WERI-Rb-1 (cell line): Measurements from ENCODE around the gene LPCAT3.

Source experiments
- DNase-seq: peaks from one replicate; pipeline ENCODE4 v3.0.0-alpha.2; 2020
- H3K27ac ChIP-seq: fragments of 250-450 bp; sonication (Bioruptor Pico); 2 replicates; pipeline ENCODE4 v1.5.1; 2020; ENCODE audit warnings: mild to moderate bottlenecking, moderate library complexity
- H3K27me3 ChIP-seq: fragments of 250-450 bp; sonication (Bioruptor Pico); 2 replicates; pipeline ENCODE4 v1.5.1; 2021; ENCODE audit warnings: mild to moderate bottlenecking, low read depth, moderate library complexity; ENCODE audit not compliant: insufficient read depth, severe bottlenecking
- H3K36me3 ChIP-seq: fragments of 250-450 bp; sonication (Bioruptor Pico); 2 replicates; pipeline ENCODE4 v1.5.1; 2020; ENCODE audit warnings: mild to moderate bottlenecking, moderate library complexity
- H3K4me3 ChIP-seq: 2 replicates; pipeline ENCODE4 v1.5.1; 2011; ENCODE audit warnings: low read depth, mild to moderate bottlenecking, control low read depth, low read length
- H3K9me3 ChIP-seq: fragments of 250-450 bp; sonication (Bioruptor Pico); 2 replicates; pipeline ENCODE4 v1.5.1; 2021; ENCODE audit warnings: mild to moderate bottlenecking, moderate library complexity; ENCODE audit not compliant: severe bottlenecking
- CTCF ChIP-seq: IDR thresholded peaks from 2 replicates; pipeline ENCODE4 v1.5.1; 2011; ENCODE audit warnings: low read depth, mild to moderate bottlenecking, control low read depth, inconsistent platforms, low read length

The LPCAT3 gene

GRCh38 chr12:6965026-6965661 lies 53.1 kb downstream of the LPCAT3 start:
- TF ChIP-seq CTCF: peak; percentile 91
- Histone ChIP-seq H3K9me3 (no peaks in the 10 kb centered on the region), H3K36me3 (peaks cover 56% of the 10 kb centered on the region), H3K27me3 (no peaks in the 10 kb centered on the region), H3K4me3 (no peak overlapping the region), H3K27ac (peak overlapping the region; percentile 76)
- peak; percentile 89 for DNase-seq

- H3K4me3 ChIP-seq: no peak overlapping the region
- TF ChIP-seq CTCF: no peak
- no peak for DNase-seq
- H3K27me3 ChIP-seq: no peaks in the 10 kb centered on the region
- peaks cover 56% of the 10 kb centered on the region for H3K36me3 ChIP-seq
- peak overlapping the region; percentile 76 for H3K27ac ChIP-seq
- H3K9me3 ChIP-seq: no peaks in the 10 kb centered on the region
Measured at GRCh38 chr12:6964605-6965025, 53.7 kb downstream of the LPCAT3 start.

GRCh38 chr12:6963791-6964413 lies 54.4 kb downstream of the LPCAT3 start:
- Histone ChIP-seq H3K27me3 (no peaks in the 10 kb centered on the region), H3K36me3 (peaks cover 51% of the 10 kb centered on the region), H3K27ac (peak overlapping the region; percentile 76), H3K4me3 (no peak overlapping the region), H3K9me3 (no peaks in the 10 kb centered on the region)
- TF ChIP-seq CTCF: no peak
- DNase-seq: no peak

- TF ChIP-seq CTCF: no peak
- Histone ChIP-seq H3K4me3 (no peak overlapping the region), H3K36me3 (peaks cover 43% of the 10 kb centered on the region), H3K27ac (peak overlapping the region; percentile 76), H3K27me3 (no peaks in the 10 kb centered on the region), H3K9me3 (no peaks in the 10 kb centered on the region)
- no peak for DNase-seq
Measured at GRCh38 chr12:6963016-6963731, 55.1 kb downstream of the LPCAT3 start.

- H3K4me3 ChIP-seq: peak overlapping the region; percentile 20; the same call in 1 of the 2 replicates
- H3K9me3 ChIP-seq: no peaks in the 10 kb centered on the region
- no peak for DNase-seq
- peaks cover 36% of the 10 kb centered on the region for H3K36me3 ChIP-seq
- H3K27me3 ChIP-seq: no peaks in the 10 kb centered on the region
- no peak for TF ChIP-seq CTCF
- peak overlapping the region; percentile 76 for H3K27ac ChIP-seq
Measured at GRCh38 chr12:6962285-6963015, 55.8 kb downstream of the LPCAT3 start.
